Measurements from ENCODE around the gene GH1.
"Not testable (repeated sequence)": the region's sequence is repeated elsewhere in the genome, so short reads cannot be mapped to it uniquely, and the experiment has no call there.

GH1 gene

GRCh38 chr17:63918789-63919305 is at the start of gene GH1:
Gene GH1, minus strand, starts transcription at chr17:63918839. Its CDS starts 63 bp downstream, at chr17:63918776.
- in situ Hi-C loops (cut with HindIII; ENCODE audit: low sequenced_read_pairs) = not testable (repeated sequence)

- in situ Hi-C loops (cut with HindIII; ENCODE audit: low sequenced_read_pairs) = no loop called here
Observed at GRCh38 chr17:63967953-63968352, 49.3 kb upstream of the GH1 start.

- in situ Hi-C loops (cut with HindIII; ENCODE audit: low sequenced_read_pairs) = no loop called here
Observed at GRCh38 chr17:63966646-63967264, 48.1 kb upstream of the GH1 start.

- in situ Hi-C loops (cut with HindIII; ENCODE audit: low sequenced_read_pairs) = no loop called here
Observed at GRCh38 chr17:63963123-63963522, 44.5 kb upstream of the GH1 start.

- in situ Hi-C loops (cut with HindIII; ENCODE audit: low sequenced_read_pairs) = no loop called here
Observed at GRCh38 chr17:63962298-63962744, 43.7 kb upstream of the GH1 start.

- in situ Hi-C loops (cut with HindIII; ENCODE audit: low sequenced_read_pairs) = no loop called here
Observed at GRCh38 chr17:63961355-63962212, 42.9 kb upstream of the GH1 start.

- in situ Hi-C loops (cut with HindIII; ENCODE audit: low sequenced_read_pairs) = no loop called here
Observed at GRCh38 chr17:63960430-63960829, 41.8 kb upstream of the GH1 start.

- in situ Hi-C loops (cut with HindIII; ENCODE audit: low sequenced_read_pairs) = no loop called here
Observed at GRCh38 chr17:63960006-63960405, 41.4 kb upstream of the GH1 start.

GRCh38 chr17:63956296-63956920 is 37.8 kb upstream of the GH1 start:
- in situ Hi-C loops (cut with HindIII; ENCODE audit: low sequenced_read_pairs) = no loop called here

GRCh38 chr17:63955791-63956190 is 37.2 kb upstream of the GH1 start:
- in situ Hi-C loops (cut with HindIII; ENCODE audit: low sequenced_read_pairs) = no loop called here

GRCh38 chr17:63955232-63955631 is 36.6 kb upstream of the GH1 start:
- in situ Hi-C loops (cut with HindIII; ENCODE audit: low sequenced_read_pairs) = no loop called here

GRCh38 chr17:63954402-63955063 is 35.9 kb upstream of the GH1 start:
- in situ Hi-C loops (cut with HindIII; ENCODE audit: low sequenced_read_pairs) = no loop called here

- in situ Hi-C loops (cut with HindIII; ENCODE audit: low sequenced_read_pairs) = no loop called here
Observed at GRCh38 chr17:63950940-63951907, 32.6 kb upstream of the GH1 start.

- in situ Hi-C loops (cut with HindIII; ENCODE audit: low sequenced_read_pairs) = no loop called here
Observed at GRCh38 chr17:63949576-63950250, 31.1 kb upstream of the GH1 start.

- in situ Hi-C loops (cut with HindIII; ENCODE audit: low sequenced_read_pairs) = no loop called here
Observed at GRCh38 chr17:63948521-63948920, 29.9 kb upstream of the GH1 start.

GRCh38 chr17:63947711-63948330 is 29.2 kb upstream of the GH1 start:
- in situ Hi-C loops (cut with HindIII; ENCODE audit: low sequenced_read_pairs) = no loop called here

GRCh38 chr17:63946440-63947363 is 28.1 kb upstream of the GH1 start:
- in situ Hi-C loops (cut with HindIII; ENCODE audit: low sequenced_read_pairs) = no loop called here

Data from endothelial cell of hepatic sinusoid (primary cell).